Osteocyte (in vitro differentiated cells): ENCODE data around the gene TPI1. TPM values are rescaled to one million over a fixed set of nuclear protein-coding genes. Genes with fewer than 3 reads are reported as not detected.
"Not testable (repeated sequence)": the region's sequence is repeated elsewhere in the genome, so short reads cannot be mapped to it uniquely, and the experiment has no call there.

ENCODE experiments used
- DNase-seq: peaks from one replicate; pipeline ENCODE4 v3.0.0; 2021; ENCODE audit warnings: mixed read lengths; ENCODE audit not compliant: unreplicated experiment; ENCODE audit errors: extremely low spot score
- H3K27ac Mint-ChIP-seq: one replicate; pipeline ENCODE4 v1.8.0; 2021; ENCODE audit warnings: mild to moderate bottlenecking, mixed read lengths; ENCODE audit not compliant: unreplicated experiment
- H3K27me3 Mint-ChIP-seq: one replicate; pipeline ENCODE4 v1.8.0; 2021; ENCODE audit warnings: mixed read lengths; ENCODE audit not compliant: unreplicated experiment
- H3K36me3 Mint-ChIP-seq: one replicate; pipeline ENCODE4 v1.8.0; 2021; ENCODE audit warnings: mixed read lengths; ENCODE audit not compliant: unreplicated experiment
- H3K4me1 Mint-ChIP-seq: one replicate; pipeline ENCODE4 v1.8.0; 2021; ENCODE audit warnings: mixed read lengths; ENCODE audit not compliant: unreplicated experiment
- H3K4me3 Mint-ChIP-seq: one replicate; pipeline ENCODE4 v1.8.0; 2021; ENCODE audit warnings: mild to moderate bottlenecking, moderate library complexity, mixed read lengths; ENCODE audit not compliant: unreplicated experiment
- H3K9me3 Mint-ChIP-seq: one replicate; pipeline ENCODE4 v1.8.0; 2021; ENCODE audit warnings: mixed read lengths; ENCODE audit not compliant: unreplicated experiment
- total RNA-seq: library from RNA; stranded (reverse); gene quantifications from 2 replicates; pipeline ENCODE4 v1.2.1, GENCODE V29; 2021
- TF ChIP-seq, protein P1 (sequence below): fragments of 200-600 bp; sonication (generic); IDR thresholded peaks from 2 replicates; pipeline ENCODE4 v1.5.0; 2021; ENCODE audit warnings: antibody characterized with exemption, mild to moderate bottlenecking, moderate library complexity

The TPI1 gene
- total RNA-seq, 1 donor from 2014 or later = 408 TPM

DNA sequence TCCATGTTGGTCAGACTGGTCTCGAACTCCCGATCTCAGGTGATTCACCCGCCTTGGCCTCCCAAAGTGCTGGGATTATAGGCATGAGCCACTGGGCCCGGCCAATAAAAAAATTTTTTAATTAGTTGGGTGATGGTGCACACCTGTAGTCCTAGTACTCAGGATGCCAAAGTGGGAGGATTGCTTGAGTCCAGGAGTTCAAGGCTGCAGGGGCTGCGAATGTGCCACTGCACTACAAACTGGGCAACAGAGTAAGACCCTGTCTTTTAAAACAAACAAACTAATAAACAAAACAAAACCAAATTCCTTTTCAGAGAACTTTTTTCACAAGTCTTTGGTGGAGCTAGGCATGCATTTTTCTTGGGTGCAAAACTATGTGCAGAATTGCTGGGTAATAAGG lies 15.9 kb downstream of the TPI1 start:
- Mint-ChIP-seq H3K9me3 (no peaks in the 10 kb centered on the region), H3K36me3 (no peaks in the 10 kb centered on the region), H3K4me3 (no peak overlapping the region), H3K4me1 (no peaks in the 10 kb centered on the region), H3K27ac (no peak overlapping the region), H3K27me3 (no peaks in the 10 kb centered on the region)
- TF ChIP-seq, protein P1, sequence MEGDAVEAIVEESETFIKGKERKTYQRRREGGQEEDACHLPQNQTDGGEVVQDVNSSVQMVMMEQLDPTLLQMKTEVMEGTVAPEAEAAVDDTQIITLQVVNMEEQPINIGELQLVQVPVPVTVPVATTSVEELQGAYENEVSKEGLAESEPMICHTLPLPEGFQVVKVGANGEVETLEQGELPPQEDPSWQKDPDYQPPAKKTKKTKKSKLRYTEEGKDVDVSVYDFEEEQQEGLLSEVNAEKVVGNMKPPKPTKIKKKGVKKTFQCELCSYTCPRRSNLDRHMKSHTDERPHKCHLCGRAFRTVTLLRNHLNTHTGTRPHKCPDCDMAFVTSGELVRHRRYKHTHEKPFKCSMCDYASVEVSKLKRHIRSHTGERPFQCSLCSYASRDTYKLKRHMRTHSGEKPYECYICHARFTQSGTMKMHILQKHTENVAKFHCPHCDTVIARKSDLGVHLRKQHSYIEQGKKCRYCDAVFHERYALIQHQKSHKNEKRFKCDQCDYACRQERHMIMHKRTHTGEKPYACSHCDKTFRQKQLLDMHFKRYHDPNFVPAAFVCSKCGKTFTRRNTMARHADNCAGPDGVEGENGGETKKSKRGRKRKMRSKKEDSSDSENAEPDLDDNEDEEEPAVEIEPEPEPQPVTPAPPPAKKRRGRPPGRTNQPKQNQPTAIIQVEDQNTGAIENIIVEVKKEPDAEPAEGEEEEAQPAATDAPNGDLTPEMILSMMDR = no peak
- DNase-seq = no peak

DNA sequence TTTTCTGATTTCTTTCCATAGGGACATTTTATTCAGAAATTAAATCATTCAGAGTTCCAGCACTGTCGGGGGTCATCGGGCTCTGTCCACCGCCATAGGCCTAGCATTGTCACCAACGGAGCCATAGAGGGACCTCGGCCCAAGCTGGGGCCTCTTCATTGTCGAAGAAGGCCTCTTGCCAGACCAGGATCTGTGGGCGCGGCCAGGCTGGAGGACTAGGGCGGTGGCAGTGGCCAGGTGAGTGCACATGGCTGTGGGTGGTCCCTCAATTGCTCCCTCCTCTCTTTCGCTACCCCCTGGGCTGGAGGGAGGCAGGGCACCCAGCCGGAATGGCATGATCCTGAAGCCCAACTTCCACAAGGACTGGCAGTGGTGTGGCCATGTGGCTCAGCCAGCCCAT lies 16.4 kb downstream of the TPI1 start:
- Mint-ChIP-seq H3K4me1 (no peaks in the 10 kb centered on the region), H3K27me3 (no peaks in the 10 kb centered on the region), H3K27ac (no peak overlapping the region), H3K4me3 (no peak overlapping the region), H3K9me3 (no peaks in the 10 kb centered on the region), H3K36me3 (no peaks in the 10 kb centered on the region)
- DNase-seq = no peak
- TF ChIP-seq, protein P1 = no peak

DNA sequence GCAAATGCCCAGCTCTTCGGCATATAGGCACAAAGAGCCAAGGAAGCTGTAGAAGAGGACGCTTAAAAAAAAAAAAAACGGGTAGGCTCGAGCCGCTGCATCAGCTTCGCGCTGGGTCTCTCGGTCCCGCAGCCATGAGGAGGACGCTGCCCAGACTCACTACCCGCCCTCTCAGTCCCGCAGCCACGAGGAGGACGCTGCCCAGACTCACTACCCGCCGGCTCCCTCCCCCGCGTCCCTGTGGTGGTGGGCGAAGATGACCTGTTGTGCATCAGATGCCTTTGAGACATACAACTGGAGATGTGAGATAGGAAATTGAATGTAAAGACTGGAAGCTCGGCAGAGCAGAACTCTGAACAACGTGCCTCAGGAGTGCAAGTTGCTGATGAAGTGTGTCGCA lies 17.2 kb downstream of the TPI1 start:
- no peaks in the 10 kb centered on the region for H3K27me3 Mint-ChIP-seq
- no peak for DNase-seq
- H3K4me3 Mint-ChIP-seq = no peak overlapping the region
- no peaks in the 10 kb centered on the region for H3K4me1 Mint-ChIP-seq
- no peaks in the 10 kb centered on the region for H3K9me3 Mint-ChIP-seq
- no peaks in the 10 kb centered on the region for H3K36me3 Mint-ChIP-seq
- TF ChIP-seq, protein P1 = no peak
- H3K27ac Mint-ChIP-seq = no peak overlapping the region

DNA sequence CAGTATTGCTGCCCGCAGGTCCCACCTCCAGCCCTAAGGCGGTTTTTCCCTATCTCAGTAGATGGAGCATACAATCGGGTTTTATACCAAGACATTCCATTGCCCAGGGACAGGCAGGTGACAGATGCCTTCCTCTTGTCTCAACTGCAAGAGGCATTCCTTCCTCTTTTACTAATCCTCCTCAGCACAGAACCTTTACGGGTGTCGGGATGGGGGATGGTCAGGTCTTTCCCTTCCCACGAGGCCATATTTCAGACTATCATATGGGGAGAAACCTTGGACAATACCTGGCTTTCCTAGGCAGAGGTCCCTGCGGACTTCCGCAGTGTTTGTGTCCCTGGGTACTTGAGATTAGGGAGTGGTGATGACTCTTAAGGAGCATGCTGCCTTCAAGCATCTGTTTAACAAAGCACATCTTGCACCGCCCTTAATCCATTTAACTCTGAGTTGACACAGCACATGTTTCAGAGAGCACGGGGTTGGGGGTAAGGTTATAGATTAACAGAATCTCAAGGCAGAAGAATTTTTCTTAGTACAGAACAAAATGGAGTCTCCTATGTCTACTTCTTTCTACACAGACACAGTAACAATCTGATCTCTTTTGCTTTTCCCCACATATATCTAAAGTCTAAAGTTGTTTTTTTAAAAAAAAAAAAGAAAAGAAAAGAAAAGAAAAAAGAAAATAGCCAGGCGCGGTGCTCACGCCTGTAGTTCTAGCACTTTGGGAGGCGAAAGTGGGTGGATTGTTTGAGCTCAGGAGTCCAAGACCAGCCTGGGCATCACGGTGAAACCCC lies 19.1 kb downstream of the TPI1 start:
- not testable (repeated sequence) for DNase-seq

DNA sequence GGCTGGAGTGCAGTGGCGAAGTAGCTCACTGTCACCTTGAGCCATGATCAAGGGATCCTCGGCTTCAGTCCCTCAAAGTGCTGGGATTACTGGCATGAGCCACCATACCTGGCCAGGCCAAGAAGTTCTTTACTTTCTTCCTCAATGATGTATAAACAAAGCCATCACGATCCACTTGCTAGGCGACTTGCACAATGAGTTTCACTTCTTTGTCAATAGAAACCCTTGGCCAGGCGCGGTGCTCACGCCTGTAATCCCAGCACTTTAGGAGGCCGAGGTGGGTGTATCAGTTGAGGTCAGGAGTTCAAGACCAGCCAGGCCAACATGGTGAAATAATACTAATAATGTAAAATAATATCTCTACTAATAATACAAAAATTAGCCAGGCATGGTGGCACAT lies 20.1 kb downstream of the TPI1 start:
- Mint-ChIP-seq H3K36me3 (no peaks in the 10 kb centered on the region), H3K9me3 (no peaks in the 10 kb centered on the region), H3K27me3 (no peaks in the 10 kb centered on the region), H3K4me3 (no peak overlapping the region), H3K27ac (no peak overlapping the region), H3K4me1 (peaks cover 12% of the 10 kb centered on the region)
- no peak for DNase-seq
- TF ChIP-seq, protein P1 = no peak

More for the DNA sequence above, 19.1 kb downstream of the TPI1 start:
- not testable (repeated sequence) for H3K9me3 Mint-ChIP-seq, H3K4me1 Mint-ChIP-seq, H3K4me3 Mint-ChIP-seq, H3K27me3 Mint-ChIP-seq, H3K36me3 Mint-ChIP-seq
- peak overlapping the region; percentile 35 for H3K27ac Mint-ChIP-seq
